ENCODE measurements around the gene CAVIN4. TPM values are rescaled to one million over a fixed set of nuclear protein-coding genes. Genes with fewer than 3 reads are reported as not detected.
A peak's percentile ranks its signal among the peaks of the same experiment; 100 is the strongest.

CAVIN4 gene
- total RNA-seq, 6 experiments from 2014 or later = 0.34 to 1.5 (median 0.51) TPM

- no peak for DNase-seq
Observed at GRCh38 chr9:100587375-100587774, 9.5 kb downstream of the CAVIN4 start.

GRCh38 chr9:100589582-100589981 is 11.7 kb downstream of the CAVIN4 start:
- H3K4me3 Mint-ChIP-seq = peak overlapping the region; percentile 10; the same call in 1 of the 2 replicates

More at GRCh38 chr9:100587375-100587774, 9.5 kb downstream of the CAVIN4 start:
- Mint-ChIP-seq H3K4me1 (ENCODE audit: low read depth) (peaks cover 54% of the 10 kb centered on the region), H3K27ac (peak overlapping the region; percentile 70), H3K27me3 (ENCODE audit: insufficient read depth) (peaks cover 1% of the 10 kb centered on the region; the same call in 1 of the 2 replicates), H3K9me3 (no peaks in the 10 kb centered on the region), H3K36me3 (ENCODE audit: low read depth) (no peaks in the 10 kb centered on the region), H3K4me3 (peak overlapping the region; percentile 33; the same call in 1 of the 2 replicates)
- TF ChIP-seq CTCF (IDR thresholded peaks at IDR 0.05) = no peak

GRCh38 chr9:100590481-100590880 is 12.6 kb downstream of the CAVIN4 start:
- TF ChIP-seq CTCF (IDR thresholded peaks at IDR 0.05) = no peak
- H3K4me1 Mint-ChIP-seq (ENCODE audit: low read depth) = peaks cover 60% of the 10 kb centered on the region
- peak; percentile 88 for DNase-seq
- peaks cover 1% of the 10 kb centered on the region; the same call in 1 of the 2 replicates for H3K27me3 Mint-ChIP-seq (ENCODE audit: insufficient read depth)
- no peak overlapping the region; the same call in 1 of the 2 replicates for H3K4me3 Mint-ChIP-seq
- no peaks in the 10 kb centered on the region for H3K36me3 Mint-ChIP-seq (ENCODE audit: low read depth)
- H3K9me3 Mint-ChIP-seq = no peaks in the 10 kb centered on the region
- H3K27ac Mint-ChIP-seq = peak overlapping the region; percentile 52

More at GRCh38 chr9:100589582-100589981, 11.7 kb downstream of the CAVIN4 start:
- H3K36me3 Mint-ChIP-seq (ENCODE audit: low read depth) = no peaks in the 10 kb centered on the region
- H3K27me3 Mint-ChIP-seq (ENCODE audit: insufficient read depth) = peaks cover 1% of the 10 kb centered on the region; the same call in 1 of the 2 replicates
- peak overlapping the region; percentile 52 for H3K27ac Mint-ChIP-seq
- H3K9me3 Mint-ChIP-seq = no peaks in the 10 kb centered on the region
- peaks cover 54% of the 10 kb centered on the region for H3K4me1 Mint-ChIP-seq (ENCODE audit: low read depth)
- DNase-seq = peak; percentile 58
- TF ChIP-seq CTCF (IDR thresholded peaks at IDR 0.05) = no peak

- no peaks in the 10 kb centered on the region for H3K9me3 Mint-ChIP-seq
- peak overlapping the region; percentile 18; the same call in 1 of the 2 replicates for H3K27ac Mint-ChIP-seq
- H3K4me3 Mint-ChIP-seq = no peak overlapping the region
- no peaks in the 10 kb centered on the region for H3K36me3 Mint-ChIP-seq (ENCODE audit: low read depth)
- no peak for TF ChIP-seq CTCF (IDR thresholded peaks at IDR 0.05)
- peaks cover 65% of the 10 kb centered on the region for H3K4me1 Mint-ChIP-seq (ENCODE audit: low read depth)
- DNase-seq = no peak
- peaks cover 1% of the 10 kb centered on the region; the same call in 1 of the 2 replicates for H3K27me3 Mint-ChIP-seq (ENCODE audit: insufficient read depth)
Observed at GRCh38 chr9:100591139-100591538, 13.3 kb downstream of the CAVIN4 start.

GRCh38 chr9:100591639-100592412 is 13.9 kb downstream of the CAVIN4 start:
- H3K4me3 Mint-ChIP-seq = no peak overlapping the region
- peaks cover 1% of the 10 kb centered on the region; the same call in 1 of the 2 replicates for H3K27me3 Mint-ChIP-seq (ENCODE audit: insufficient read depth)
- no peaks in the 10 kb centered on the region for H3K9me3 Mint-ChIP-seq
- H3K36me3 Mint-ChIP-seq (ENCODE audit: low read depth) = no peaks in the 10 kb centered on the region
- peaks cover 62% of the 10 kb centered on the region for H3K4me1 Mint-ChIP-seq (ENCODE audit: low read depth)
- no peak overlapping the region for H3K27ac Mint-ChIP-seq
- no peak for DNase-seq
- TF ChIP-seq CTCF (IDR thresholded peaks at IDR 0.05) = no peak

All from HFFc6 (cell line).